ENCODE results near the gene RNASEH2B. TPM values are rescaled to one million over a fixed set of nuclear protein-coding genes. Genes with fewer than 3 reads are reported as not detected.

The RNASEH2B gene
- total and polyA plus RNA-seq, 2 of the 13 experiments (the other 11 are each of a cell fraction or from before 2014, with no cell fraction given) = 17.2 to 55.4 TPM

DNA sequence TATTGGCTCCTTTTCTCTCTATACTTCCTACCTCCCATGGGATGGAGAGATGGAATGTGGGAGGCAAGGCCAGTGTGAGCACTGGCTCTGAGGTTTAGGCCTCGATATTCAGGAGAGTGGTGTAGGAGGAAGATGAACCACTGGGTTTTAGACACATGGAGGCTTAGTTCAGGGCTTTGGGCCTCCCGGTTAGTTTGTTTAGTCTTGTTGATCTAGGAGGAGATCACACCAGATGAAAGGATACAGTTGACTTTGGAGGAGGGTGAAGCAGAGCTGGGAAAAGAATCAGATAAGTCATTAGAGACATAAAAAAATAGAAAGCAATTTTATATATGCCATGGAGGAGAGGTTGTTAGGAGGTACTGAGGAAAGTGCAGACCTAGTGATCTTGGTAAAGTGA is 30.9 kb downstream of the RNASEH2B start (continued):
- TF ChIP-seq, protein P1, sequence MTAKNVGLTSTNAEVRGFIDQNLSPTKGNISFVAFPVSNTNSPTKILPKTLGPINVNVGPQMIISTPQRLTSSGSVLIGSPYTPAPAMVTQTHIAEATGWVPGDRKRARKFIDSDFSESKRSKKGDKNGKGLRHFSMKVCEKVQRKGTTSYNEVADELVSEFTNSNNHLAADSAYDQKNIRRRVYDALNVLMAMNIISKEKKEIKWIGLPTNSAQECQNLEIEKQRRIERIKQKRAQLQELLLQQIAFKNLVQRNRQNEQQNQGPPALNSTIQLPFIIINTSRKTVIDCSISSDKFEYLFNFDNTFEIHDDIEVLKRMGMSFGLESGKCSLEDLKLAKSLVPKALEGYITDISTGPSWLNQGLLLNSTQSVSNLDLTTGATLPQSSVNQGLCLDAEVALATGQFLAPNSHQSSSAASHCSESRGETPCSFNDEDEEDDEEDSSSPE (CRISPR knock-in tag; IDR thresholded peaks at IDR 0.05) = no peak
- TF ChIP-seq, protein P2, sequence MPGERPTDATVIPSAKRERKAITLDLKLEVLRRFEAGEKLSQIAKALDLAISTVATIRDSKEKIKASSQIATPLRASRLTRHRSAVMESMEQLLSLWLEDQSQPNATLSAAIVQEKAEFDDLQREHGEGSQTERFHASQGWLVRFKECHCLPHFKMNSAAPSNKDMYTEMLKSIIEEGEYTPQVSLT (CRISPR knock-in tag; IDR thresholded peaks at IDR 0.05; ENCODE audit: borderline replicate concordance, low read depth) = no peak
- TF ChIP-seq, protein P3, sequence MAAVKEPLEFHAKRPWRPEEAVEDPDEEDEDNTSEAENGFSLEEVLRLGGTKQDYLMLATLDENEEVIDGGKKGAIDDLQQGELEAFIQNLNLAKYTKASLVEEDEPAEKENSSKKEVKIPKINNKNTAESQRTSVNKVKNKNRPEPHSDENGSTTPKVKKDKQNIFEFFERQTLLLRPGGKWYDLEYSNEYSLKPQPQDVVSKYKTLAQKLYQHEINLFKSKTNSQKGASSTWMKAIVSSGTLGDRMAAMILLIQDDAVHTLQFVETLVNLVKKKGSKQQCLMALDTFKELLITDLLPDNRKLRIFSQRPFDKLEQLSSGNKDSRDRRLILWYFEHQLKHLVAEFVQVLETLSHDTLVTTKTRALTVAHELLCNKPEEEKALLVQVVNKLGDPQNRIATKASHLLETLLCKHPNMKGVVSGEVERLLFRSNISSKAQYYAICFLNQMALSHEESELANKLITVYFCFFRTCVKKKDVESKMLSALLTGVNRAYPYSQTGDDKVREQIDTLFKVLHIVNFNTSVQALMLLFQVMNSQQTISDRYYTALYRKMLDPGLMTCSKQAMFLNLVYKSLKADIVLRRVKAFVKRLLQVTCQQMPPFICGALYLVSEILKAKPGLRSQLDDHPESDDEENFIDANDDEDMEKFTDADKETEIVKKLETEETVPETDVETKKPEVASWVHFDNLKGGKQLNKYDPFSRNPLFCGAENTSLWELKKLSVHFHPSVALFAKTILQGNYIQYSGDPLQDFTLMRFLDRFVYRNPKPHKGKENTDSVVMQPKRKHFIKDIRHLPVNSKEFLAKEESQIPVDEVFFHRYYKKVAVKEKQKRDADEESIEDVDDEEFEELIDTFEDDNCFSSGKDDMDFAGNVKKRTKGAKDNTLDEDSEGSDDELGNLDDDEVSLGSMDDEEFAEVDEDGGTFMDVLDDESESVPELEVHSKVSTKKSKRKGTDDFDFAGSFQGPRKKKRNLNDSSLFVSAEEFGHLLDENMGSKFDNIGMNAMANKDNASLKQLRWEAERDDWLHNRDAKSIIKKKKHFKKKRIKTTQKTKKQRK (IDR thresholded peaks at IDR 0.05; ENCODE audit: low read length) = no peak
- TF ChIP-seq ATF1 (CRISPR knock-in tag; IDR thresholded peaks at IDR 0.05) (no peak), ZMYM4 (CRISPR knock-in tag; IDR thresholded peaks at IDR 0.05) (peak; percentile 40; the same call in 1 of the 2 replicates), KDM5B (CRISPR knock-in tag; IDR thresholded peaks at IDR 0.05; ENCODE audit: borderline replicate concordance) (no peak), ZNF501 (CRISPR knock-in tag; IDR thresholded peaks at IDR 0.05) (no peak), HOXA3 (CRISPR knock-in tag; IDR thresholded peaks at IDR 0.05) (no peak), ZNF138 (CRISPR knock-in tag; IDR thresholded peaks at IDR 0.05; ENCODE audit: low read depth) (no peak), ZNF264 (CRISPR knock-in tag; IDR thresholded peaks at IDR 0.05) (no peak), CCDC6 (CRISPR knock-in tag; IDR thresholded peaks at IDR 0.05) (no peak), HIVEP1 (CRISPR knock-in tag; IDR thresholded peaks at IDR 0.05) (no peak)
- TF ChIP-seq, protein P4, sequence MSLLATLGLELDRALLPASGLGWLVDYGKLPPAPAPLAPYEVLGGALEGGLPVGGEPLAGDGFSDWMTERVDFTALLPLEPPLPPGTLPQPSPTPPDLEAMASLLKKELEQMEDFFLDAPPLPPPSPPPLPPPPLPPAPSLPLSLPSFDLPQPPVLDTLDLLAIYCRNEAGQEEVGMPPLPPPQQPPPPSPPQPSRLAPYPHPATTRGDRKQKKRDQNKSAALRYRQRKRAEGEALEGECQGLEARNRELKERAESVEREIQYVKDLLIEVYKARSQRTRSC (CRISPR knock-in tag; IDR thresholded peaks at IDR 0.05; ENCODE audit: low read depth) = no peak
- TF ChIP-seq, protein P5, sequence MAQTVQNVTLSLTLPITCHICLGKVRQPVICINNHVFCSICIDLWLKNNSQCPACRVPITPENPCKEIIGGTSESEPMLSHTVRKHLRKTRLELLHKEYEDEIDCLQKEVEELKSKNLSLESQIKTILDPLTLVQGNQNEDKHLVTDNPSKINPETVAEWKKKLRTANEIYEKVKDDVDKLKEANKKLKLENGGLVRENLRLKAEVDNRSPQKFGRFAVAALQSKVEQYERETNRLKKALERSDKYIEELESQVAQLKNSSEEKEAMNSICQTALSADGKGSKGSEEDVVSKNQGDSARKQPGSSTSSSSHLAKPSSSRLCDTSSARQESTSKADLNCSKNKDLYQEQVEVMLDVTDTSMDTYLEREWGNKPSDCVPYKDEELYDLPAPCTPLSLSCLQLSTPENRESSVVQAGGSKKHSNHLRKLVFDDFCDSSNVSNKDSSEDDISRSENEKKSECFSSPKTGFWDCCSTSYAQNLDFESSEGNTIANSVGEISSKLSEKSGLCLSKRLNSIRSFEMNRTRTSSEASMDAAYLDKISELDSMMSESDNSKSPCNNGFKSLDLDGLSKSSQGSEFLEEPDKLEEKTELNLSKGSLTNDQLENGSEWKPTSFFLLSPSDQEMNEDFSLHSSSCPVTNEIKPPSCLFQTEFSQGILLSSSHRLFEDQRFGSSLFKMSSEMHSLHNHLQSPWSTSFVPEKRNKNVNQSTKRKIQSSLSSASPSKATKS (CRISPR knock-in tag; IDR thresholded peaks at IDR 0.05) = no peak
- TF ChIP-seq, protein P6, sequence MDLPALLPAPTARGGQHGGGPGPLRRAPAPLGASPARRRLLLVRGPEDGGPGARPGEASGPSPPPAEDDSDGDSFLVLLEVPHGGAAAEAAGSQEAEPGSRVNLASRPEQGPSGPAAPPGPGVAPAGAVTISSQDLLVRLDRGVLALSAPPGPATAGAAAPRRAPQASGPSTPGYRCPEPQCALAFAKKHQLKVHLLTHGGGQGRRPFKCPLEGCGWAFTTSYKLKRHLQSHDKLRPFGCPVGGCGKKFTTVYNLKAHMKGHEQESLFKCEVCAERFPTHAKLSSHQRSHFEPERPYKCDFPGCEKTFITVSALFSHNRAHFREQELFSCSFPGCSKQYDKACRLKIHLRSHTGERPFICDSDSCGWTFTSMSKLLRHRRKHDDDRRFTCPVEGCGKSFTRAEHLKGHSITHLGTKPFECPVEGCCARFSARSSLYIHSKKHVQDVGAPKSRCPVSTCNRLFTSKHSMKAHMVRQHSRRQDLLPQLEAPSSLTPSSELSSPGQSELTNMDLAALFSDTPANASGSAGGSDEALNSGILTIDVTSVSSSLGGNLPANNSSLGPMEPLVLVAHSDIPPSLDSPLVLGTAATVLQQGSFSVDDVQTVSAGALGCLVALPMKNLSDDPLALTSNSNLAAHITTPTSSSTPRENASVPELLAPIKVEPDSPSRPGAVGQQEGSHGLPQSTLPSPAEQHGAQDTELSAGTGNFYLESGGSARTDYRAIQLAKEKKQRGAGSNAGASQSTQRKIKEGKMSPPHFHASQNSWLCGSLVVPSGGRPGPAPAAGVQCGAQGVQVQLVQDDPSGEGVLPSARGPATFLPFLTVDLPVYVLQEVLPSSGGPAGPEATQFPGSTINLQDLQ (CRISPR knock-in tag; IDR thresholded peaks at IDR 0.05) = no peak
- TF ChIP-seq, protein P7, sequence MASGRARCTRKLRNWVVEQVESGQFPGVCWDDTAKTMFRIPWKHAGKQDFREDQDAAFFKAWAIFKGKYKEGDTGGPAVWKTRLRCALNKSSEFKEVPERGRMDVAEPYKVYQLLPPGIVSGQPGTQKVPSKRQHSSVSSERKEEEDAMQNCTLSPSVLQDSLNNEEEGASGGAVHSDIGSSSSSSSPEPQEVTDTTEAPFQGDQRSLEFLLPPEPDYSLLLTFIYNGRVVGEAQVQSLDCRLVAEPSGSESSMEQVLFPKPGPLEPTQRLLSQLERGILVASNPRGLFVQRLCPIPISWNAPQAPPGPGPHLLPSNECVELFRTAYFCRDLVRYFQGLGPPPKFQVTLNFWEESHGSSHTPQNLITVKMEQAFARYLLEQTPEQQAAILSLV (CRISPR knock-in tag; IDR thresholded peaks at IDR 0.05; ENCODE audit: borderline replicate concordance) = no peak
- TF ChIP-seq, protein P8, sequence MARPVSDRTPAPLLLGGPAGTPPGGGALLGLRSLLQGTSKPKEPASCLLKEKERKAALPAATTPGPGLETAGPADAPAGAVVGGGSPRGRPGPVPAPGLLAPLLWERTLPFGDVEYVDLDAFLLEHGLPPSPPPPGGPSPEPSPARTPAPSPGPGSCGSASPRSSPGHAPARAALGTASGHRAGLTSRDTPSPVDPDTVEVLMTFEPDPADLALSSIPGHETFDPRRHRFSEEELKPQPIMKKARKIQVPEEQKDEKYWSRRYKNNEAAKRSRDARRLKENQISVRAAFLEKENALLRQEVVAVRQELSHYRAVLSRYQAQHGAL (CRISPR knock-in tag; IDR thresholded peaks at IDR 0.05; ENCODE audit: not compliant biosample characterization) = no peak
